A549 (cell line): ENCODE results near the gene CRACR2B. TPM values are rescaled to one million over a fixed set of nuclear protein-coding genes. Genes with fewer than 3 reads are reported as not detected.

Source experiments
- ATAC-seq, 2 experiments: fragments of 200-7000 bp in 1 of 2; fragments of >200 bp in 1 of 2; cut with Nextera tagmentation in 1 of 2; cut with Tn5 transposase in 1 of 2; 3 replicates each; pipeline versions ENCODE4 v1.8.0 to v1.9.1; 2018 to 2020; ENCODE audit warnings: mild to moderate bottlenecking in 1 of 2, moderate library complexity in 1 of 2
- CTCF ChIA-PET: fragments of 300-600 bp; sonication (Branson Sonifier 250); formaldehyde crosslinking; extraction: SDS; loops from one replicate; lab custom pipeline; 2021; ENCODE audit warnings: antibody characterized with exemption, inconsistent platforms; lab: Yijun Ruan, JAX
- POLR2A ChIA-PET: fragments of 350-600 bp; formaldehyde crosslinking; extraction: SDS; loops from one replicate; lab custom pipeline; 2021; ENCODE audit warnings: antibody characterized with exemption, inconsistent platforms; lab: Yijun Ruan, JAX
- DNase-seq, 2 experiments: peaks; one replicate each; pipeline versions ENCODE4 v3.0.0 to v3.0.0-alpha.2; 2011 to 2016; ENCODE audit warnings: low read depth in 1 of 2, low spot score in 1 of 2
- FAIRE-seq: peaks from 2 replicates; lab custom pipeline; 2011; peaks lifted over from hg19 to GRCh38; lab: Jason Lieb, UNC
- H3K27ac ChIP-seq, 2 experiments: fragments of >200 bp; sonication (Bioruptor Twin); formaldehyde crosslinking; 3 replicates each; pipeline ENCODE4 v1.5.1; 2016 to 2017
- H3K4me1 ChIP-seq: fragments of >200 bp; sonication (Bioruptor Twin); formaldehyde crosslinking; 3 replicates; pipeline ENCODE4 v1.6.1; 2016
- H3K4me2 ChIP-seq: fragments of >200 bp; sonication (Bioruptor Twin); formaldehyde crosslinking; 3 replicates; pipeline ENCODE4 v1.6.1; 2016
- H3K4me3 ChIP-seq: fragments of >200 bp; sonication (Bioruptor Twin); formaldehyde crosslinking; 3 replicates; pipeline ENCODE4 v1.5.1; 2016
- H3K9me3 ChIP-seq: fragments of >200 bp; sonication (Bioruptor Twin); formaldehyde crosslinking; 3 replicates; pipeline ENCODE4 v1.6.1; 2016
- BCL3 ChIP-seq: fragments of >200 bp; sonication (Bioruptor Twin); formaldehyde crosslinking; IDR thresholded peaks from 3 replicates; pipeline ENCODE4 v1.6.1; 2016
- BHLHE40 ChIP-seq: IDR thresholded peaks from 2 replicates; pipeline ENCODE4 v1.6.1; 2012; ENCODE audit warnings: low read depth, low read length, inconsistent platforms
- E2F6 ChIP-seq: IDR thresholded peaks from 2 replicates; pipeline ENCODE4 v1.6.1; 2012; ENCODE audit warnings: low read depth, borderline replicate concordance
- EHF ChIP-seq: fragments of 250-450 bp; sonication (Bioruptor Pico); IDR thresholded peaks from 2 replicates; pipeline ENCODE4 v1.5.0; 2020; ENCODE audit warnings: mild to moderate bottlenecking
- EP300 ChIP-seq, 2 experiments: fragments of >200 bp; sonication (Bioruptor Twin); formaldehyde crosslinking; IDR thresholded peaks; 2 replicates in 1 of 2; 3 replicates in 1 of 2; pipeline ENCODE4 v1.6.1; 2016 to 2017
- GATA3 ChIP-seq: IDR thresholded peaks from 2 replicates; pipeline ENCODE4 v1.6.1; 2012; ENCODE audit warnings: borderline replicate concordance
- HOXA7 ChIP-seq: fragments of 250-450 bp; sonication (Bioruptor Pico); IDR thresholded peaks from 2 replicates; pipeline ENCODE4 v1.5.0; 2020; ENCODE audit warnings: mild to moderate bottlenecking, moderate library complexity
- HOXB13 ChIP-seq: fragments of 250-450 bp; sonication (Bioruptor Pico); IDR thresholded peaks from 2 replicates; pipeline ENCODE4 v1.5.0; 2020; ENCODE audit warnings: low read depth, mild to moderate bottlenecking, moderate library complexity
- JUN ChIP-seq, 2 experiments: fragments of >200 bp; sonication (Bioruptor Twin); formaldehyde crosslinking; IDR thresholded peaks; 2 replicates in 1 of 2; 3 replicates in 1 of 2; pipeline ENCODE4 v1.6.1; 2016 to 2017
- JUNB ChIP-seq: fragments of >200 bp; sonication (Bioruptor Twin); formaldehyde crosslinking; IDR thresholded peaks from 2 replicates; pipeline ENCODE4 v1.6.1; 2016
- MAZ ChIP-seq: fragments of 150-350 bp; IDR thresholded peaks from 2 replicates; pipeline ENCODE4 v1.6.1; 2014; ENCODE audit warnings: antibody characterized with exemption, low read depth, low read length, borderline replicate concordance
- NR3C1 ChIP-seq: fragments of >200 bp; sonication (Bioruptor Twin); formaldehyde crosslinking; IDR thresholded peaks from 3 replicates; pipeline ENCODE4 v1.6.1; 2017
- PBX3 ChIP-seq: IDR thresholded peaks from 2 replicates; pipeline ENCODE4 v1.6.1; 2012
- PHF8 ChIP-seq: fragments of 200-600 bp; sonication (generic); IDR thresholded peaks from 2 replicates; pipeline ENCODE4 v1.6.1; 2016; ENCODE audit warnings: low read depth, mild to moderate bottlenecking, antibody characterized with exemption, moderate library complexity, borderline replicate concordance
- POLR2A ChIP-seq: IDR thresholded peaks from 2 replicates; pipeline ENCODE4 v1.6.1; 2012; ENCODE audit warnings: mild to moderate bottlenecking, low read length
- POLR2AphosphoS2 ChIP-seq: conservative IDR thresholded peaks from 2 replicates; pipeline ENCODE4 v1.6.1; 2012; ENCODE audit warnings: low read length, improper control_type of control experiment, inconsistent platforms
- RARB ChIP-seq: fragments of 250-450 bp; sonication (Bioruptor Pico); IDR thresholded peaks from 2 replicates; pipeline ENCODE4 v1.8.0; 2021; ENCODE audit warnings: mild to moderate bottlenecking, moderate library complexity
- RCOR1 ChIP-seq: fragments of 150-350 bp; IDR thresholded peaks from 2 replicates; pipeline ENCODE4 v1.6.1; 2014; ENCODE audit warnings: antibody characterized with exemption, low read length, low read depth
- REST ChIP-seq: fragments of 200-600 bp; sonication (generic); IDR thresholded peaks from 2 replicates; pipeline ENCODE4 v1.6.1; 2016; ENCODE audit warnings: antibody characterized with exemption, mild to moderate bottlenecking, moderate library complexity
- RFX5 ChIP-seq: fragments of 450-650 bp; IDR thresholded peaks from 2 replicates; pipeline ENCODE4 v1.7.1; 2014; ENCODE audit warnings: antibody characterized with exemption, mild to moderate bottlenecking, moderate library complexity
- TFCP2L1 ChIP-seq: fragments of 250-450 bp; sonication (Bioruptor Pico); IDR thresholded peaks from 2 replicates; pipeline ENCODE4 v1.5.0; 2021; ENCODE audit warnings: mild to moderate bottlenecking
- WGBS: methylation state at CpG from one replicate; pipeline ENCODE4 v1.1.6; 2017; ENCODE audit errors: missing lambda C conversion rate; 5-methylcytosine and 5-hydroxymethylcytosine counted together
- polyA plus RNA-seq, 4 experiments: library from polyadenylated mRNA; depleted of rRNA in 3 of 4; stranded (reverse); fragments of >200 nt; fragmentation: RNase III in 1 of 4; extraction: RNeasy Plus Mini Kit Qiagen cat#74134 plus additional on column Dnase treatment in 1 of 4; gene quantifications; 2 replicates in 3 of 4; 3 replicates in 1 of 4; pipeline ENCODE4 v1.2.3, GENCODE V29; 2011 to 2017
- TF ChIP-seq, protein P1 (sequence below): IDR thresholded peaks from 2 replicates; pipeline ENCODE4 v1.6.1; 2012
- TF ChIP-seq, protein P2 (sequence below): fragments of >200 bp; sonication (Bioruptor Twin); formaldehyde crosslinking; IDR thresholded peaks from 2 replicates; pipeline ENCODE4 v1.6.1; 2016

CRACR2B gene
- polyA plus RNA-seq, 2 of the 4 experiments (the other 2 are of a cell fraction): 1.2 to 3.0 TPM

GRCh38 chr11:842370-843002 is 14.8 kb downstream of the CRACR2B start, which contains the start of the genes POLR2L and TSPAN4:
TSS of gene POLR2L (minus strand) at chr11:842529. CDS start at chr11:842508, 21 bp downstream.
TSS of gene TSPAN4 (plus strand) at chr11:842852. CDS start at chr11:850305, 7,453 bp downstream.
- Histone ChIP-seq H3K27ac (peak within 1 kb of the TSS; percentile 99), H3K4me1 (peaks cover 63% of the 10 kb centered on the region), H3K4me2 (peak within 1 kb of the TSS; percentile 92), H3K4me3 (peak within 1 kb of the TSS; percentile 100), H3K9me3 (no peaks in the 10 kb centered on the region)
- ChIA-PET CTCF (interaction anchor here (1.0 to 1.5 kb wide), 2 partner anchors 12 to 209 kb away, joined by 4 to 6 read pairs; no protein-coding TSS in a partner anchor), POLR2A (interaction anchor here (0.7 to 3.9 kb wide), 5 partner anchors 9 to 33 kb away, joined by 3 to 47 read pairs (median 7); partner anchors contain the start of genes CD151, PNPLA2 and RPLP2)
- FAIRE-seq (no peak), ATAC-seq (peak; percentile 0 to 1; a peak in 1 of 6 replicates), DNase-seq (peak in 1 of 2 experiments; percentile 94)
- TF ChIP-seq EP300 (IDR thresholded peaks at IDR 0.05) (peak in 1 of 2 experiments; percentile 33; a peak in 1 of 5 replicates), GATA3 (peak; percentile 84), REST (no peak; the same call in 1 of the 2 replicates), POLR2A (peak; percentile 98), MAZ (no peak), EHF (CRISPR knock-in tag) (no peak), BCL3 (peak; percentile 93), JUNB (no peak), E2F6 (no peak), BHLHE40 (peak; percentile 45), PHF8 (peak; percentile 90; the same call in 1 of the 2 replicates), PBX3 (peak; percentile 94), RFX5 (no peak), POLR2AphosphoS2 (peak; percentile 98), HOXB13 (CRISPR knock-in tag) (no peak), JUN (IDR thresholded peaks at IDR 0.05) (peak; percentile 88 to 99; a peak in 4 of 5 replicates)
- TF ChIP-seq, protein P1, sequence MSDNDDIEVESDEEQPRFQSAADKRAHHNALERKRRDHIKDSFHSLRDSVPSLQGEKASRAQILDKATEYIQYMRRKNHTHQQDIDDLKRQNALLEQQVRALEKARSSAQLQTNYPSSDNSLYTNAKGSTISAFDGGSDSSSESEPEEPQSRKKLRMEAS: peak; percentile 91
- under 1% methylated on average over 19 of the region's 87 CpGs for WGBS

- no peak for FAIRE-seq
- POLR2A ChIA-PET: interaction anchor here (0.7 to 3.9 kb wide), 5 partner anchors 10 to 34 kb away, joined by 3 to 47 read pairs (median 7); partner anchors contain the start of genes CD151, PNPLA2 and RPLP2
- TF ChIP-seq NR3C1: no peak
- TF ChIP-seq RARB: no peak
- TF ChIP-seq TFCP2L1 (CRISPR knock-in tag): peak; percentile 40; the same call in 1 of the 2 replicates
- TF ChIP-seq RCOR1: no peak
- no peak for TF ChIP-seq POLR2AphosphoS2
- TF ChIP-seq HOXA7 (CRISPR knock-in tag): no peak
- TF ChIP-seq, protein P2, sequence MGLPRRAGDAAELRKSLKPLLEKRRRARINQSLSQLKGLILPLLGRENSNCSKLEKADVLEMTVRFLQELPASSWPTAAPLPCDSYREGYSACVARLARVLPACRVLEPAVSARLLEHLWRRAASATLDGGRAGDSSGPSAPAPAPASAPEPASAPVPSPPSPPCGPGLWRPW: no peak
- TF ChIP-seq PHF8: 0 out of 2 replicates have a peak, but pooled peaks have one; percentile 12
- TF ChIP-seq, all 56 proteins: peak for 2
- peak overlapping the region; percentile 100 for H3K4me3 ChIP-seq
- DNase-seq (no peak), ATAC-seq (no peak)
- H3K27ac ChIP-seq: peak overlapping the region; percentile 99
- peaks cover 63% of the 10 kb centered on the region for H3K4me1 ChIP-seq
- H3K4me2 ChIP-seq: peak overlapping the region; percentile 92
- CTCF ChIA-PET: interaction anchor here (0.6 to 1.5 kb wide), 4 partner anchors 11 to 269 kb away, joined by 3 to 6 read pairs (median 4); no protein-coding TSS in a partner anchor
- H3K9me3 ChIP-seq: no peaks in the 10 kb centered on the region
- 7% methylated on average over 3 of the region's 53 CpGs for WGBS
These were observed 15.5 kb downstream of the CRACR2B start for GRCh38 chr11:843086-843734.
